Activated CD8-positive, alpha-beta memory T cell treated with anti-CD3 and anti-CD28 coated beads for 1 hour (primary cell): ENCODE results near the gene C10orf90.

Source experiments
- DNase-seq, 2 donors: peaks; one replicate each; pipeline ENCODE4 v3.0.0-alpha.2; 2020; ENCODE audit warnings: low read depth in 1 of 2; ENCODE audit errors: extremely low read depth in 1 of 2

The C10orf90 gene

GRCh38 chr10:126508535-126509040 is 161.9 kb downstream of the C10orf90 start:
- no peak for DNase-seq

- DNase-seq: no peak
Observed at GRCh38 chr10:126504761-126505112, 165.8 kb downstream of the C10orf90 start.

GRCh38 chr10:126504063-126504760 is 166.3 kb downstream of the C10orf90 start:
- DNase-seq: no peak

- DNase-seq: no peak
Observed at GRCh38 chr10:126503392-126504062, 167.0 kb downstream of the C10orf90 start.

- DNase-seq: no peak
Observed at GRCh38 chr10:126502441-126502840, 168.1 kb downstream of the C10orf90 start.

- DNase-seq: no peak
Observed at GRCh38 chr10:126501828-126502227, 168.7 kb downstream of the C10orf90 start.

- DNase-seq: no peak
Observed at GRCh38 chr10:126500866-126501265, 169.6 kb downstream of the C10orf90 start.

GRCh38 chr10:126500185-126500584 is 170.3 kb downstream of the C10orf90 start:
- DNase-seq: no peak

- DNase-seq: no peak
Observed at GRCh38 chr10:126499744-126500143, 170.7 kb downstream of the C10orf90 start.

GRCh38 chr10:126497672-126498071 is 172.8 kb downstream of the C10orf90 start:
- no peak for DNase-seq

GRCh38 chr10:126496771-126497545 is 173.5 kb downstream of the C10orf90 start:
- DNase-seq: no peak

- DNase-seq: no peak
Observed at GRCh38 chr10:126491476-126491875, 179.0 kb downstream of the C10orf90 start.

- DNase-seq: no peak
Observed at GRCh38 chr10:126481181-126481580, 189.3 kb downstream of the C10orf90 start.

GRCh38 chr10:126480648-126481047 is 189.8 kb downstream of the C10orf90 start:
- no peak for DNase-seq

- DNase-seq: no peak
Observed at GRCh38 chr10:126479280-126479895, 191.1 kb downstream of the C10orf90 start.

- DNase-seq: no peak
Observed at GRCh38 chr10:126478546-126478945, 191.9 kb downstream of the C10orf90 start.

GRCh38 chr10:126476246-126476645 is 194.2 kb downstream of the C10orf90 start:
- no peak for DNase-seq

GRCh38 chr10:126475074-126475691 is 195.3 kb downstream of the C10orf90 start:
- DNase-seq: no peak

- DNase-seq: no peak
Observed at GRCh38 chr10:126474031-126474430, 196.5 kb downstream of the C10orf90 start.

- no peak for DNase-seq
Observed at GRCh38 chr10:126470991-126471390, 199.5 kb downstream of the C10orf90 start.

GRCh38 chr10:126469692-126470091 is 200.8 kb downstream of the C10orf90 start:
- no peak for DNase-seq
